ENCODE data around the gene SLC4A9.

DNA sequence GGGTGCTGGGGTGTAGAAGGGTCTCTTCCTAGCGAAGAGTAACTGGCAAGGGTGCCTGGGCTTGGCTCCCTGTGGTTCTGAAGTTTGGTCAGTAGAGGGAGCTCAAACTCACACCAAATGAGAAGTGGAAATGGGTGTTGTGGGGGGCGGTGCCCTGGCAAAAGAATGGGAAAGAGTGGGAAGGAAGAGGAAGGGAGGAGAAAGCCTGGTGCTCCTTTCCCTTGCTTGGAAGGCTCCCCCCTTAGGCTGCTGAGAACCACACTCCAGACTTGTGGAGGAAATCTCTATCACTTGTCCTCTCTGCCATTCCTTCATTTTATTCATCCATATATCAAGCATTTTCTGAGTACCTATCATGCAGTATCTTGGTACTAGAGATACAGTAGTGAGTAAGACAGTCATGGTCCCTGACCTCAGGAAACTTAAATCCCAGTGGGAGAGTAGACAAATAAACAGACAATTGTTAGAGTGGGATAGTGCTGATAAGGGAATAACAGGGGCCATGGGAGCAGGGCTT is 13.0 kb downstream of the SLC4A9 start:
- TF ChIP-seq POLR2AphosphoS5 (IDR thresholded peaks at IDR 0.05): no peak
- TF ChIP-seq, protein P1, sequence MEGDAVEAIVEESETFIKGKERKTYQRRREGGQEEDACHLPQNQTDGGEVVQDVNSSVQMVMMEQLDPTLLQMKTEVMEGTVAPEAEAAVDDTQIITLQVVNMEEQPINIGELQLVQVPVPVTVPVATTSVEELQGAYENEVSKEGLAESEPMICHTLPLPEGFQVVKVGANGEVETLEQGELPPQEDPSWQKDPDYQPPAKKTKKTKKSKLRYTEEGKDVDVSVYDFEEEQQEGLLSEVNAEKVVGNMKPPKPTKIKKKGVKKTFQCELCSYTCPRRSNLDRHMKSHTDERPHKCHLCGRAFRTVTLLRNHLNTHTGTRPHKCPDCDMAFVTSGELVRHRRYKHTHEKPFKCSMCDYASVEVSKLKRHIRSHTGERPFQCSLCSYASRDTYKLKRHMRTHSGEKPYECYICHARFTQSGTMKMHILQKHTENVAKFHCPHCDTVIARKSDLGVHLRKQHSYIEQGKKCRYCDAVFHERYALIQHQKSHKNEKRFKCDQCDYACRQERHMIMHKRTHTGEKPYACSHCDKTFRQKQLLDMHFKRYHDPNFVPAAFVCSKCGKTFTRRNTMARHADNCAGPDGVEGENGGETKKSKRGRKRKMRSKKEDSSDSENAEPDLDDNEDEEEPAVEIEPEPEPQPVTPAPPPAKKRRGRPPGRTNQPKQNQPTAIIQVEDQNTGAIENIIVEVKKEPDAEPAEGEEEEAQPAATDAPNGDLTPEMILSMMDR (IDR thresholded peaks at IDR 0.05): peak; percentile 79 to 87 (median 82)
- TF ChIP-seq POLR2A (IDR thresholded peaks at IDR 0.05): no peak
- TF ChIP-seq EP300 (IDR thresholded peaks at IDR 0.05; ENCODE audit: low read depth): no peak

Measured in transverse colon (tissue), 4 donors.